Psoas muscle (tissue), 8 donors: ENCODE data around the gene KLHL29. TPM values are rescaled to one million over a fixed set of nuclear protein-coding genes. Genes with fewer than 3 reads are reported as not detected.

ENCODE experiments used
- ATAC-seq, 4 donors: fragments of 200-7000 bp; cut with Tn5 transposase; one replicate each; pipeline ENCODE4 v1.9.1; 2020; ENCODE audit warnings: moderate library complexity in 3 of 4, mild to moderate bottlenecking in 2 of 4
- DNase-seq, 2 donors: peaks; one replicate each; pipeline ENCODE4 v3.0.0-alpha.2; 2020
- H3K27ac ChIP-seq: fragments of 200-600 bp; one replicate; pipeline ENCODE4 v1.8.0; 2022
- H3K27me3 ChIP-seq, 3 donors: fragments of 200-600 bp in 1 of 3; one replicate each; pipeline versions ENCODE4 v1.6.1 to v1.8.0; 2013 to 2022; ENCODE audit warnings: low read length in 2 of 3, mild to moderate bottlenecking in 2 of 3, moderate library complexity in 1 of 3; ENCODE audit not compliant: insufficient read depth in 3 of 3
- H3K36me3 ChIP-seq, 2 donors: fragments of 200-600 bp in 1 of 2; one replicate each; pipeline versions ENCODE4 v1.6.1 to v1.8.0; 2013 to 2022; ENCODE audit warnings: low read depth in 1 of 2, mild to moderate bottlenecking in 1 of 2, moderate library complexity in 1 of 2; ENCODE audit not compliant: insufficient read depth in 1 of 2
- H3K4me1 ChIP-seq: fragments of 200-600 bp; one replicate; pipeline ENCODE4 v1.8.0; 2022
- H3K4me3 ChIP-seq: fragments of 200-600 bp; one replicate; pipeline ENCODE4 v1.8.0; 2022; ENCODE audit warnings: mild to moderate bottlenecking
- H3K9me3 ChIP-seq: fragments of 200-600 bp; one replicate; pipeline ENCODE4 v1.8.0; 2022
- CTCF ChIP-seq: fragments of 200-600 bp; IDR thresholded peaks from one replicate; pipeline ENCODE4 v1.8.0; 2022; ENCODE audit warnings: antibody characterized with exemption
- WGBS, 3 donors: extraction: QIAGEN DNeasy Blood & Tissue Kit; methylation state at CpG; one replicate each; pipeline versions ENCODE4 v1.1.6 to v1.1.7; 2013; 5-methylcytosine and 5-hydroxymethylcytosine counted together
- intact Hi-C, 2 donors: fragments of 100-400 bp; cut with DNase I; formaldehyde crosslinking; loops; one replicate each; pipeline versions ENCODE4 v1.11.0 to v1.14.2; 2022
- polyA plus RNA-seq, 3 donors: library from polyadenylated mRNA; stranded (reverse); fragments of 200-250 nt; gene quantifications; one replicate each; pipeline ENCODE4 v1.2.3, GENCODE V29; 2013
- total RNA-seq, 4 donors: library from RNA; stranded (reverse); fragmentation: NEBNext Ultra II Directional in 2 of 4; extraction: Animal tissue kit (Norgen Biotek cat#: 25700) in 2 of 4; gene quantifications; one replicate each; pipeline versions ENCODE4 v1.2.1 to v1.2.4, GENCODE V29; 2021 to 2023
- donor health status: healthy with polysubstance abuse.
- donor health status: DM: no; HTN: no; CAD: no; lungs with moderate emphysema.
- donor health status: Bipolar disorder and iron deficiency.
- donor health status: healthy.
- donor health status: DM: yes; HTN: yes; CAD: no.
- donor health status: DM: no; HTN: no; CAD: no.
- donor health status: DM: no; HTN: no; CAD: no.
- donor health status: DM: yes; HTN: yes; CAD: no.

The KLHL29 gene
- total and polyA plus RNA-seq, 7 donors = 4.4 to 14.1 (median 6.8) TPM

DNA sequence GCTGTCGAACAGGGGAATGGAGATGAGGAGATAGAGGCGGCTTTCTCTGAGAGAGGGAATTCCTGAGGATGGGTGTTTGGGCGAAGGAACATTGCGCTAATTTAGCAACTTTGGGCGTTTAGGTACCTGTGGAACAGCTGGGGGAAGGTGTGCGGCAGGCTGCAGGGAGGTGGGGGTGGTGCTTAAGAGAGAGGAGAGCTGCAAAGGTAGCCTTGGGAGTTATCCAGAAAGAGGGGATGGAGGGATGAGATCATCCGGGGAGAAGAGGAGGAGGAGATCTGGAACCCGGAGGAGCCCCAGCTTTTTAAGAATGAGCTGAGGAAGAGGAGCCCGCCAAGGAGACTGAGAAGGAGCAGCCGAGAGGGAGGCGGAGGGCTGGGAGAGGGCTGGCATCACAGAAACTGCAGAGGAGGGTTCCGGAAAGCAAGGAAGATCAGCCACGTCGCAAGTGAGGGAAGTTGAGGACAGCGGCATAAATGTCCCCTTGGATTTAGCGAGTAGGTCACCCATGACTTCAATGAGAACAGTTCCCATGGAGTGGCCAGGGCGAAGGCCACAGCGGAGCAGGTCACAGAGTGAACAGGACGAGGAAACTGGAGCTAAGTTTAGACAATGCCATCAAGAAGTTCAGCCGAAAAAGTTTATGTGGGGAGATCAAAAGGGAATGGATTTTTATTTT is 174.7 kb downstream of the KLHL29 start:
- 88 to 90% (median 90%) methylated on average over 20 of the region's 20 CpGs for WGBS, 3 donors
- no peak for ATAC-seq
- H3K27ac ChIP-seq = no peak overlapping the region
- H3K9me3 ChIP-seq = no peaks in the 10 kb centered on the region
- H3K27me3 ChIP-seq = no peaks in the 10 kb centered on the region
- no peak overlapping the region for H3K4me3 ChIP-seq
- intact Hi-C loops = loop anchor here in 1 of 2 donors (5.0 kb wide), 1 partner anchor 32 kb away; no protein-coding TSS in a partner anchor
- peaks cover 0 to 9% of the 10 kb centered on the region in 2 donors for H3K36me3 ChIP-seq
- peaks cover 17% of the 10 kb centered on the region for H3K4me1 ChIP-seq
- DNase-seq = no peak
- TF ChIP-seq CTCF = no peak

DNA sequence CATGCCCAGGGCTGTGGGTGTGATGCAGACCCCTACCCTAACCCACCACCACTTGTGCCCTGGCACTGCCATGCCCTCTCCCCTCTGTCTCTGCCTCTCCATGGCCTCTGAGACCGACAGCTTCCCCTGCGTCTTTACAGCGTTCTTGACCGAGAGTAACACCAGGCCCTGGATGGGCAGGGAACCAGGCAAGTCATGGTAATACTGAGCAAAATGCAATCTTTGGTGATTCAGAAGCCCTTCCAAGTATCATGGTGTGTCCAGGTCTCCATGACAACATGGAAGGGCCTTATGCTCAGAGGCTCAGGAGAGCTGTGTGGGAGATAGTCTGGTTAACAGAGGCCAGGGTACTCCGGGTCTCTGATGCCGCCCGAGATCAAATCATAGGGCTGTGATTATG is 176.1 kb downstream of the KLHL29 start:
- intact Hi-C loops = loop anchor here in 1 of 2 donors (5.0 kb wide), 1 partner anchor 34 kb away; no protein-coding TSS in a partner anchor
- peak; percentile 69 to 81 for DNase-seq
- Histone ChIP-seq H3K9me3 (no peaks in the 10 kb centered on the region), H3K4me1 (peaks cover 31% of the 10 kb centered on the region), H3K36me3 (peaks cover 0 to 9% of the 10 kb centered on the region in 2 donors), H3K4me3 (no peak overlapping the region), H3K27ac (peak overlapping the region; percentile 9), H3K27me3 (no peaks in the 10 kb centered on the region)
- ATAC-seq = no peak
- 83 to 85% (median 84%) methylated on average over 7 of the region's 7 CpGs for WGBS, 3 donors
- TF ChIP-seq CTCF = no peak

DNA sequence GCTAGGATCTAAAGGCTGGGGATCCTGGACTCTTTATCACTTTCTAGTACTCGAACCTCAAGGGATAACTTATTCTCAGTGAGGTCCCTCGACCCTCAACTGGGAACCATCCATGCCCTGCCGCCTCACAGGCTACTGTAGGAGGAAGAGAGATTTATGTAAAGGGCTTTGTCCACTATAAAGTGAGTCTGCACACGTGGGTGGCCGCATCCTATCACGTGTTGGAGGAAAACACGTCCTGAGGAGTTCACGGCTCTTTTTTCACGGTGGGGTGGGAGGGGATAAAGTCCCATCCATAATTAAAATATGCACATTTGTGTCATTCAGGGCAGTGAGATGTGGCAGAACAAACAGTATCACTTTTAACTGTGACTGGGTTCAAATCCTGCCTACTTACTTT is 176.6 kb downstream of the KLHL29 start:
- intact Hi-C loops = loop anchor here in 1 of 2 donors (5.0 kb wide), 1 partner anchor 34 kb away; no protein-coding TSS in a partner anchor
- ATAC-seq = no peak
- no peak for TF ChIP-seq CTCF
- Histone ChIP-seq H3K9me3 (no peaks in the 10 kb centered on the region), H3K4me3 (no peak overlapping the region), H3K4me1 (peaks cover 36% of the 10 kb centered on the region), H3K27me3 (no peaks in the 10 kb centered on the region), H3K36me3 (peaks cover 0 to 9% of the 10 kb centered on the region in 2 donors), H3K27ac (no peak overlapping the region)
- no peak for DNase-seq
- WGBS, 3 donors = 80 to 84% (median 81%) methylated on average over 9 of the region's 9 CpGs

DNA sequence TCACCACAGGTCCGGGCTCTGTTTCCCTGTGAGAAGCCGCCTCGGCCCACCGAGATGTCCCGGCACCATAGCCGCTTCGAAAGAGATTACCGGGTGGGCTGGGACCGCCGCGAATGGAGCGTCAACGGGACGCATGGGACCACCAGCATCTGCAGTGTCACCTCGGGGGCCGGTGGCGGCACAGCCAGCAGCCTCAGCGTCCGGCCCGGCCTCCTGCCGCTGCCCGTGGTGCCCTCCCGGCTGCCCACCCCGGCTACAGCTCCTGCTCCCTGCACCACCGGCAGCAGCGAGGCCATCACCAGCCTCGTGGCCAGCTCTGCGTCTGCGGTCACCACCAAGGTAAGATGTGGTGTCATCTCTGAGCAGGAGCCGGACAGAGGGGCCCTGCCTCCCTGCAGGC is 177.2 kb downstream of the KLHL29 start:
- Histone ChIP-seq H3K9me3 (no peaks in the 10 kb centered on the region), H3K27ac (peak overlapping the region; percentile 90), H3K36me3 (peaks cover 0 to 9% of the 10 kb centered on the region in 2 donors), H3K27me3 (no peaks in the 10 kb centered on the region), H3K4me1 (peaks cover 36% of the 10 kb centered on the region), H3K4me3 (no peak overlapping the region)
- WGBS, 3 donors = 94 to 97% (median 95%) methylated on average over 27 to 30 of the region's 30 CpGs
- intact Hi-C loops = loop anchor here in 1 of 2 donors (5.0 kb wide), 1 partner anchor 35 kb away; no protein-coding TSS in a partner anchor
- DNase-seq = no peak
- no peak for TF ChIP-seq CTCF
- no peak for ATAC-seq
